Measurements from ENCODE around the gene SUGP1.

DNA sequence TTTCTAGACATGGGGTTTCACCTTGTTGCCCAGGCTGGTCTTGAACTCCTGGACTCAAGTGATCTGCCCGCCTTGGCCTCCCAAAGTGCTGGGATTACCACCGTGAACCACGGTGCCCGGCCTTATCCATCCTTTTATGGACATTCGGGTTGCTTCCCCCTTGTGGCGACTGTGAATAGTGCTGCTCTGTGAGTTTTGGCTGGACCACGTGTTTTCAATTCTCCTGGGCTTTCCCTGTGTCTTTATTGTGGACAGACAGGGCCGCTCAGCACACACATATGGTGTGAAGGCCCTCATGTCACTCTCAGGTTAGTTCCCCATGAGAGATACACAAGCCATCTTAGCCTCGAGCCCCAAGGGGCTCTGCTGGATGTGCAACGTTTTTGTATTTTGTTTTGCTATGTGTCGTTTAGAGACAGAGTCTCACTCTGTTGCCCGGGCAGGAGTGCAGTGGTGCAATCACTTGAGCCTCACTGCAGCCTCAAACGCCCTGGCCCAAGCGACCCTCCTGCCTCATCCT, 40.8 kb upstream of the SUGP1 start:
- TF ChIP-seq EZH2 (IDR thresholded peaks at IDR 0.05; ENCODE audit: insufficient read depth, poor library complexity, severe bottlenecking) (no peak), EZH2phosphoT487 (IDR thresholded peaks at IDR 0.05; ENCODE audit: insufficient read depth, low read depth) (no peak)

Data from GM23248 (cell line).